WERI-Rb-1 (cell line): ENCODE data around the gene AP1M1.

Experiments
- DNase-seq: peaks from one replicate; pipeline ENCODE4 v3.0.0-alpha.2; 2020
- H3K27ac ChIP-seq: fragments of 250-450 bp; sonication (Bioruptor Pico); 2 replicates; pipeline ENCODE4 v1.5.1; 2020; ENCODE audit warnings: mild to moderate bottlenecking, moderate library complexity
- H3K27me3 ChIP-seq: fragments of 250-450 bp; sonication (Bioruptor Pico); 2 replicates; pipeline ENCODE4 v1.5.1; 2021; ENCODE audit warnings: mild to moderate bottlenecking, low read depth, moderate library complexity; ENCODE audit not compliant: insufficient read depth, severe bottlenecking
- H3K36me3 ChIP-seq: fragments of 250-450 bp; sonication (Bioruptor Pico); 2 replicates; pipeline ENCODE4 v1.5.1; 2020; ENCODE audit warnings: mild to moderate bottlenecking, moderate library complexity
- H3K4me3 ChIP-seq: 2 replicates; pipeline ENCODE4 v1.5.1; 2011; ENCODE audit warnings: low read depth, mild to moderate bottlenecking, control low read depth, low read length
- H3K9me3 ChIP-seq: fragments of 250-450 bp; sonication (Bioruptor Pico); 2 replicates; pipeline ENCODE4 v1.5.1; 2021; ENCODE audit warnings: mild to moderate bottlenecking, moderate library complexity; ENCODE audit not compliant: severe bottlenecking
- CTCF ChIP-seq: IDR thresholded peaks from 2 replicates; pipeline ENCODE4 v1.5.1; 2011; ENCODE audit warnings: low read depth, mild to moderate bottlenecking, control low read depth, inconsistent platforms, low read length

The AP1M1 gene

GRCh38 chr19:16216744-16217670 is 19.3 kb downstream of the AP1M1 start:
- Histone ChIP-seq H3K27me3 (no peaks in the 10 kb centered on the region), H3K4me3 (no peak overlapping the region), H3K36me3 (peaks cover 27% of the 10 kb centered on the region), H3K9me3 (peaks cover 8% of the 10 kb centered on the region), H3K27ac (no peak overlapping the region)
- DNase-seq = no peak
- TF ChIP-seq CTCF = no peak

GRCh38 chr19:16217716-16218451 is 20.2 kb downstream of the AP1M1 start:
- DNase-seq = no peak
- Histone ChIP-seq H3K4me3 (no peak overlapping the region), H3K27me3 (no peaks in the 10 kb centered on the region), H3K27ac (no peak overlapping the region), H3K36me3 (peaks cover 33% of the 10 kb centered on the region), H3K9me3 (peaks cover 8% of the 10 kb centered on the region)
- TF ChIP-seq CTCF = no peak

GRCh38 chr19:16218851-16219250 is 21.1 kb downstream of the AP1M1 start:
- DNase-seq = no peak
- peaks cover 35% of the 10 kb centered on the region for H3K36me3 ChIP-seq

GRCh38 chr19:16222806-16223205 is 25.1 kb downstream of the AP1M1 start:
- Histone ChIP-seq H3K27me3 (no peaks in the 10 kb centered on the region), H3K36me3 (peaks cover 33% of the 10 kb centered on the region), H3K4me3 (no peak overlapping the region), H3K9me3 (peaks cover 8% of the 10 kb centered on the region), H3K27ac (no peak overlapping the region)
- DNase-seq = no peak
- no peak for TF ChIP-seq CTCF

More at GRCh38 chr19:16218851-16219250, 21.1 kb downstream of the AP1M1 start:
- Histone ChIP-seq H3K9me3 (peaks cover 8% of the 10 kb centered on the region), H3K4me3 (no peak overlapping the region), H3K27ac (no peak overlapping the region), H3K27me3 (no peaks in the 10 kb centered on the region)
- no peak for TF ChIP-seq CTCF

- peaks cover 41% of the 10 kb centered on the region for H3K36me3 ChIP-seq
- no peak for TF ChIP-seq CTCF
- no peak for DNase-seq
Observed at GRCh38 chr19:16223746-16224145, 26.0 kb downstream of the AP1M1 start.

More at GRCh38 chr19:16223746-16224145, 26.0 kb downstream of the AP1M1 start:
- no peak overlapping the region for H3K27ac ChIP-seq
- H3K4me3 ChIP-seq = no peak overlapping the region
- peaks cover 8% of the 10 kb centered on the region for H3K9me3 ChIP-seq
- no peaks in the 10 kb centered on the region for H3K27me3 ChIP-seq
